ENCODE results near the gene PSMA6. TPM values are rescaled to one million over a fixed set of nuclear protein-coding genes. Genes with fewer than 3 reads are reported as not detected.

Gene PSMA6
- total RNA-seq, 4 donors from 2014 or later, result 24.5 to 141 (median 81.2) TPM

DNA sequence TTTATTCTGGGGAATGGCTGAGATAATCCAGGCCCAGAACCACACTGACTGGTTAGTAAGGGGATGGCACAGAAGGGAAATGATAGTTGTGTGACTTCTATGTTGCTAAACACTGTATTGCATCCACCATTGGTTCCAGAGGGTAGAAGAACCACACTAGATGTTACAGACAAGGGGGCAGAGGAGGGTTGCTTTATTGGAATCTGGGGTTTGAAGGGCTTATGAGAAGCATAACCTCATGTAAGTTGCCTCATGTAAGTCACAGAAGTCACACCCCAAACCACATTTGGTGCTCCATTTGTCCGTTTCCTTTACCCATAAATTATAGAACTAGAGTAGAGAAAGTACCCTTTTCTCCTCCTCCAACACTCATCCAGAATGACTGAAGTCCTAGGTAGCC, 5.5 kb upstream of the PSMA6 start:
- peaks cover 0 to 7% (median 3%) of the 10 kb centered on the region in 4 donors for H3K4me1 ChIP-seq
- WGBS, 2 donors (ENCODE audit: low coverage in 1 of 2), result 72% methylated on average over 1 of the region's 1 CpG; no CpG with 5 or more reads in 1 of the 2 donors
- TF ChIP-seq, protein P1, sequence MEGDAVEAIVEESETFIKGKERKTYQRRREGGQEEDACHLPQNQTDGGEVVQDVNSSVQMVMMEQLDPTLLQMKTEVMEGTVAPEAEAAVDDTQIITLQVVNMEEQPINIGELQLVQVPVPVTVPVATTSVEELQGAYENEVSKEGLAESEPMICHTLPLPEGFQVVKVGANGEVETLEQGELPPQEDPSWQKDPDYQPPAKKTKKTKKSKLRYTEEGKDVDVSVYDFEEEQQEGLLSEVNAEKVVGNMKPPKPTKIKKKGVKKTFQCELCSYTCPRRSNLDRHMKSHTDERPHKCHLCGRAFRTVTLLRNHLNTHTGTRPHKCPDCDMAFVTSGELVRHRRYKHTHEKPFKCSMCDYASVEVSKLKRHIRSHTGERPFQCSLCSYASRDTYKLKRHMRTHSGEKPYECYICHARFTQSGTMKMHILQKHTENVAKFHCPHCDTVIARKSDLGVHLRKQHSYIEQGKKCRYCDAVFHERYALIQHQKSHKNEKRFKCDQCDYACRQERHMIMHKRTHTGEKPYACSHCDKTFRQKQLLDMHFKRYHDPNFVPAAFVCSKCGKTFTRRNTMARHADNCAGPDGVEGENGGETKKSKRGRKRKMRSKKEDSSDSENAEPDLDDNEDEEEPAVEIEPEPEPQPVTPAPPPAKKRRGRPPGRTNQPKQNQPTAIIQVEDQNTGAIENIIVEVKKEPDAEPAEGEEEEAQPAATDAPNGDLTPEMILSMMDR (IDR thresholded peaks at IDR 0.05), result no peak
- TF ChIP-seq POLR2A (IDR thresholded peaks at IDR 0.05) (no peak), POLR2AphosphoS5 (IDR thresholded peaks at IDR 0.05) (no peak), EP300 (IDR thresholded peaks at IDR 0.05; ENCODE audit: low read depth) (no peak)
- intact Hi-C loops (cut with DNase I; ENCODE audit: low total_unique reads) (no loop called here), in situ Hi-C loops (cut with MboI; ENCODE audit: low pct_ligation_motif_present in 1 of 4, low pct_unique_long_range_greater_than_20kb in 1 of 4, low sequenced_read_pairs in 3 of 4) (loop anchor here in 1 of 4 donors (25.0 kb wide), 1 partner anchor 126 kb away; the partner anchor contains the start of gene NFKBIA)
- no peaks in the 10 kb centered on the region for H3K36me3 ChIP-seq
- no peaks in the 10 kb centered on the region for H3K27me3 ChIP-seq
- H3K27ac ChIP-seq, result peak overlapping the region in 1 of 4 donors; percentile 60
- no peaks in the 10 kb centered on the region for H3K9me3 ChIP-seq
- no peak for DNase-seq
- H3K4me3 ChIP-seq, result no peak overlapping the region

DNA sequence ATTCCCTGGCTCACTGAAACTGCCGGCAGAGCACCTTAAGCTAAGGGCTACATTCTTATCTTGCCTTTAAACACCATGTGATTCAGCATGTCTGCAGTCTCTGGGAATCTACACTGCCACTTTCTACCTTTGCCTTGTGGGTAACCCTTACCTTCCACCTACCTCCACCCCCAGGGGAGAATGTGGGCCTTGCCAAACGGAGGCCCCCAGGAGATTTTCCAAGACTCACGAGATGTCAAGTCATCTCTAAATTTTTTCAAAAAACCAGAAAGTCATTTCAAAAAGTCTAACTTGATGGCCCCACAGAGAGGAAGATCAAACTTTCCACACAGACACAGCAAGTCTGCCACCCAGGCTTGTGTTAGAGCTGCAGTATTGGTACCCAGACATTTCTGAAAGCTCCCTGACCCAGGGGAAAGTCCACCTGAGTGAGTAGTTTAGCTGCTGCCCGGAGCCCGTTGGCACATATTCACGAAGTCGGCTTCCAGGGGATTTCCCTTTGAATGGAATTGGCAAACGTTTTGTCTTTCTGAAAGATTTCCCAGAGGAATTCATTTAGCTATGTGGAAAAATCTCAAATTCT, 4.7 kb upstream of the PSMA6 start:
- H3K9me3 ChIP-seq, result no peaks in the 10 kb centered on the region
- DNase-seq, result peak; percentile 12
- 20 to 30% methylated on average over 1 to 8 of the region's 8 CpGs for WGBS, 2 donors (ENCODE audit: low coverage in 1 of 2)
- TF ChIP-seq EP300 (IDR thresholded peaks at IDR 0.05; ENCODE audit: low read depth), result no peak
- TF ChIP-seq POLR2A (IDR thresholded peaks at IDR 0.05), result no peak
- no peak for TF ChIP-seq POLR2AphosphoS5 (IDR thresholded peaks at IDR 0.05)
- TF ChIP-seq, protein P1 (IDR thresholded peaks at IDR 0.05), result no peak
- intact Hi-C loops (cut with DNase I; ENCODE audit: low total_unique reads) (no loop called here), in situ Hi-C loops (cut with MboI; ENCODE audit: low pct_ligation_motif_present in 1 of 4, low pct_unique_long_range_greater_than_20kb in 1 of 4, low sequenced_read_pairs in 3 of 4) (loop anchor here in 1 of 4 donors (25.0 kb wide), 1 partner anchor 125 kb away; the partner anchor contains the start of gene NFKBIA)
- H3K4me1 ChIP-seq, result peaks cover 0 to 7% (median 3%) of the 10 kb centered on the region in 4 donors
- no peak overlapping the region for H3K4me3 ChIP-seq
- H3K27me3 ChIP-seq, result no peaks in the 10 kb centered on the region
- H3K27ac ChIP-seq, result no peak overlapping the region
- no peaks in the 10 kb centered on the region for H3K36me3 ChIP-seq

DNA sequence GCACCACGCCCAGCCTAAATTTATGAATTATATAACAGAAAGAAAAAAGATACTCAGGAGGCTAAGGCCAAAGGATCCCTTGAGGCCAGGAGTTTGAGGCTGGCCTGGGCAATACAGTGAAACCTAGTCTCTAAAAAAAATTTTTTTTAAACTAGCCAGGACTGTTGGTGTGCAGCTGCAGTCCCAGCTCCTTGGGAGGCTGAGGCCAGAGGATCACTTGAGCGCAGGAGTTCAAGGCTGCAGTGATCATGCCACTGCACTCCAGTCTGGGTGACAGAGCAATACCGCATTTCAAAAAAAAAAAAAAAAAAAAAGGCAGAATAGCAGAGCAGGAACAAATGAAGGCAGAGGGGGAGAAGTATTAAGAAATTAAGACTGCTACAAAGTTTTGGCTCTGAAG, 2.6 kb upstream of the PSMA6 start:
- Histone ChIP-seq H3K4me3 (no peak overlapping the region), H3K9me3 (no peaks in the 10 kb centered on the region), H3K36me3 (no peaks in the 10 kb centered on the region), H3K4me1 (peaks cover 12 to 24% (median 20%) of the 10 kb centered on the region in 4 donors), H3K27ac (no peak overlapping the region), H3K27me3 (no peaks in the 10 kb centered on the region)
- intact Hi-C loops (cut with DNase I; ENCODE audit: low total_unique reads) (loop anchor here (5.0 kb wide), 2 partner anchors 48 to 113 kb away; partner anchors contain the start of gene NFKBIA), in situ Hi-C loops (cut with MboI; ENCODE audit: low pct_ligation_motif_present in 1 of 4, low pct_unique_long_range_greater_than_20kb in 1 of 4, low sequenced_read_pairs in 3 of 4) (loop anchor here in 2 of 4 donors (10.0 to 25.0 kb wide), 2 partner anchors 115 to 123 kb away; partner anchors contain the start of gene NFKBIA (in 2 of the 2))
- TF ChIP-seq POLR2A (IDR thresholded peaks at IDR 0.05) (no peak), EP300 (IDR thresholded peaks at IDR 0.05; ENCODE audit: low read depth) (no peak), POLR2AphosphoS5 (IDR thresholded peaks at IDR 0.05) (no peak)
- TF ChIP-seq, protein P1 (IDR thresholded peaks at IDR 0.05), result no peak
- DNase-seq, result no peak
- 85 to 94% methylated on average over 2 to 3 of the region's 3 CpGs for WGBS, 2 donors (ENCODE audit: low coverage in 1 of 2)

DNA sequence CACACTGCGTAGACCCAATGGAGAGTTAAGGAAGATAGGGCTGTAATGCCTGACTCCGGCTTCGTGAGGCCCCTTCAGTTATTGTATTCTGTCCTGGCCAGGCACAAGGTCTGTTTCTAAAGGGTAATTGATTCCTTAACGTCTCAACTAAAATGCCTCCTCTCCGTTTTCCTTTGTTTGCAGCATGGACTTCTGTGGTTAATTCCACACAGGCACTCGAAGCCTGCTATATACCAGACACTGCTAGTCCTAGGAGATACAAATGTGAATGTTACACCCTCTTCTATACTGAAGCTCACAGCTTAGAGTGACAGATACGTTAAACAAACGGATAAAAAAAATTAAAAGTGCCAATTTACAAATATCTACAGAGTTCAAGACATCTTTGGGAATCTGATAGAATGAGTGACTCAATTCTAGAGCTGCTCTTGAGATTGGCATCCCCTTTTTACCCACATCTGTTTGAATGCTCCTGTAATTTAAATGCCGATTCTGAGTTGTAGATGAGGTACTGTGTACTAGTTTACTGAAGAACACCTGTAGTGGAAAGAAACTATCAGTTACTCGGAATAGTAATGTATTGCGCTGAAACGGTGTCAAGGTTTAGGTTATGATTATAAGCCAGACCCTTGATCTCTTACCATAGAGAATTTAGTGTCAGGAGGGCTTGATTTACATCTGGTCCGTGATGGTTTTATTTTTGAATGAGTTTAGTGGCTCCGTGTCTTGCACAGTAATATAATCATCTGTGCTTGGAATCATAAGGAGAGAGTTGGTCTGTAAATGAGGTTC, 784 bp downstream of the PSMA6 start:
- no peaks in the 10 kb centered on the region for H3K27me3 ChIP-seq
- in situ Hi-C loops (cut with MboI; ENCODE audit: low pct_ligation_motif_present in 1 of 4, low pct_unique_long_range_greater_than_20kb in 1 of 4, low sequenced_read_pairs in 3 of 4) (loop anchor here in 2 of 4 donors (10.0 to 25.0 kb wide), 2 partner anchors 112 to 119 kb away; partner anchors contain the start of gene NFKBIA (in 2 of the 2)), intact Hi-C loops (cut with DNase I; ENCODE audit: low total_unique reads) (loop anchor here (5.0 kb wide), 2 partner anchors 44 to 109 kb away; partner anchors contain the start of gene NFKBIA)
- TF ChIP-seq EP300 (IDR thresholded peaks at IDR 0.05; ENCODE audit: low read depth) (no peak), POLR2AphosphoS5 (IDR thresholded peaks at IDR 0.05) (no peak), POLR2A (IDR thresholded peaks at IDR 0.05) (no peak)
- TF ChIP-seq, protein P1 (IDR thresholded peaks at IDR 0.05), result no peak
- 5 to 6% methylated on average over 10 to 14 of the region's 14 CpGs for WGBS, 2 donors (ENCODE audit: low coverage in 1 of 2)
- DNase-seq, result no peak
- H3K4me3 ChIP-seq, result peak overlapping the region; percentile 58 to 68 (median 64)
- no peaks in the 10 kb centered on the region for H3K9me3 ChIP-seq
- no peaks in the 10 kb centered on the region for H3K36me3 ChIP-seq
- peaks cover 12 to 54% (median 28%) of the 10 kb centered on the region in 4 donors for H3K4me1 ChIP-seq
- peak overlapping the region; percentile 89 to 91 (median 90) for H3K27ac ChIP-seq
